IMR-90 (cell line): ENCODE results near the gene PBX4. TPM values are rescaled to one million over a fixed set of nuclear protein-coding genes. Genes with fewer than 3 reads are reported as not detected.

ENCODE experiments used
- ATAC-seq: fragments of 200-7000 bp; cut with Tn5 transposase; 2 replicates; pipeline ENCODE4 v1.9.1; 2020; ENCODE audit warnings: low read depth, mild to moderate bottlenecking, moderate library complexity
- BruUV-seq: library from RNA; stranded (reverse); fragments of 400-500 nt; replicated peaks from 2 replicates; lab custom pipeline; 2021; lab: Mats Ljungman, UMichigan
- CTCF ChIA-PET: fragments of 300-600 bp; formaldehyde crosslinking; extraction: SDS; loops from one replicate; lab custom pipeline; 2021; ENCODE audit warnings: antibody characterized with exemption; lab: Yijun Ruan, JAX
- POLR2A ChIA-PET: fragments of 300-600 bp; sonication (Branson Sonifier 250); formaldehyde crosslinking; loops from one replicate; lab custom pipeline; 2022; ENCODE audit warnings: antibody characterized with exemption; ENCODE audit not compliant: unreplicated experiment; lab: Charles Lee
- DNase-seq: peaks from one replicate; pipeline ENCODE4 v3.0.0; 2013
- H2AFZ ChIP-seq: replicated peaks from 2 replicates; pipeline ENCODE3; 2013; ENCODE audit warnings: low read length, mild to moderate bottlenecking; ENCODE audit not compliant: poor library complexity
- H2AK5ac ChIP-seq: 2 replicates; pipeline ENCODE4 v1.6.1; 2013; ENCODE audit warnings: low read depth, low read length, inconsistent platforms
- H2AK9ac ChIP-seq: replicated peaks from 2 replicates; pipeline ENCODE3; 2013; ENCODE audit warnings: mild to moderate bottlenecking, low read depth, low read length, moderate library complexity; ENCODE audit not compliant: poor library complexity
- H2BK120ac ChIP-seq: 2 replicates; pipeline ENCODE4 v1.6.1; 2013; ENCODE audit warnings: low read depth, low read length, inconsistent platforms
- H2BK15ac ChIP-seq: 3 replicates; pipeline ENCODE4 v1.6.1; 2013; ENCODE audit warnings: low read depth, low read length, inconsistent platforms
- H2BK20ac ChIP-seq: 2 replicates; pipeline ENCODE4 v1.6.1; 2013; ENCODE audit warnings: low read depth, mild to moderate bottlenecking, inconsistent platforms, low read length, moderate library complexity
- H2BK5ac ChIP-seq: 2 replicates; pipeline ENCODE4 v1.6.1; 2013; ENCODE audit warnings: mild to moderate bottlenecking, low read depth, low read length, inconsistent platforms; ENCODE audit not compliant: poor library complexity, severe bottlenecking
- H3K14ac ChIP-seq: replicated peaks from 2 replicates; pipeline ENCODE4 v1.6.1; 2013; ENCODE audit warnings: low read depth, low read length, inconsistent platforms
- H3K18ac ChIP-seq: 2 replicates; pipeline ENCODE4 v1.6.1; 2013; ENCODE audit warnings: low read depth, low read length, control low read depth
- H3K23ac ChIP-seq: 2 replicates; pipeline ENCODE4 v1.6.1; 2013; ENCODE audit warnings: low read depth, low read length, inconsistent platforms
- H3K27ac ChIP-seq: 2 replicates; pipeline ENCODE4 v1.5.1; 2013; ENCODE audit warnings: mild to moderate bottlenecking, control low read depth, low read length; ENCODE audit not compliant: insufficient read depth
- H3K27me3 ChIP-seq: 2 replicates; pipeline ENCODE4 v1.6.1; 2013; ENCODE audit warnings: low read length; ENCODE audit not compliant: control insufficient read depth, insufficient read depth
- H3K36me3 ChIP-seq: 2 replicates; pipeline ENCODE4 v1.6.1; 2013; ENCODE audit warnings: low read length, mixed read lengths; ENCODE audit not compliant: control insufficient read depth, insufficient read depth
- H3K4ac ChIP-seq: 2 replicates; pipeline ENCODE4 v1.6.1; 2013; ENCODE audit warnings: low read depth, low read length, inconsistent platforms
- H3K4me1 ChIP-seq: 2 replicates; pipeline ENCODE4 v1.6.1; 2013; ENCODE audit warnings: low read length, mixed read lengths; ENCODE audit not compliant: control insufficient read depth, insufficient read depth
- H3K4me2 ChIP-seq: 2 replicates; pipeline ENCODE4 v1.6.1; 2013; ENCODE audit warnings: low read depth, mild to moderate bottlenecking, control low read depth, low read length, moderate library complexity
- H3K4me3 ChIP-seq: 2 replicates; pipeline ENCODE4 v1.5.1; 2013; ENCODE audit warnings: low read depth, mild to moderate bottlenecking, control low read depth, low read length, moderate library complexity; ENCODE audit not compliant: insufficient read depth
- H3K56ac ChIP-seq: 2 replicates; pipeline ENCODE4 v1.6.1; 2013; ENCODE audit warnings: low read length, inconsistent platforms; ENCODE audit not compliant: insufficient read depth; ENCODE audit errors: extremely low read depth
- H3K79me1 ChIP-seq, 2 experiments: 2 replicates each; pipeline ENCODE4 v1.6.1; 2013; ENCODE audit warnings: low read length in 2 of 2, inconsistent platforms in 1 of 2, low read depth in 1 of 2
- H3K9ac ChIP-seq: 2 replicates; pipeline ENCODE4 v1.6.1; 2013; ENCODE audit warnings: low read depth, low read length, control low read depth
- H3K9me1 ChIP-seq: 2 replicates; pipeline ENCODE4 v1.6.1; 2013; ENCODE audit warnings: low read length, inconsistent platforms; ENCODE audit not compliant: insufficient read depth
- H3K9me3 ChIP-seq: 2 replicates; pipeline ENCODE4 v1.6.1; 2013; ENCODE audit warnings: low read length; ENCODE audit not compliant: control insufficient read depth, insufficient read depth
- H4K20me1 ChIP-seq: 2 replicates; pipeline ENCODE4 v1.6.1; 2013; ENCODE audit warnings: low read length, inconsistent platforms; ENCODE audit not compliant: insufficient read depth
- H4K5ac ChIP-seq: 2 replicates; pipeline ENCODE4 v1.6.1; 2013; ENCODE audit warnings: mild to moderate bottlenecking, low read depth, low read length, control low read depth
- H4K8ac ChIP-seq, 2 experiments: 2 replicates each; pipeline ENCODE4 v1.6.1; 2013; ENCODE audit warnings: low read depth in 2 of 2, low read length in 2 of 2, control low read depth in 1 of 2, inconsistent platforms in 1 of 2
- H4K91ac ChIP-seq: 2 replicates; pipeline ENCODE4 v1.6.1; 2013; ENCODE audit warnings: low read depth, low read length, inconsistent platforms; ENCODE audit not compliant: insufficient read depth
- BHLHE40 ChIP-seq: fragments of 150-350 bp; IDR thresholded peaks from 2 replicates; pipeline ENCODE4 v1.6.1; 2016; ENCODE audit warnings: mild to moderate bottlenecking, low read depth, low read length
- CEBPB ChIP-seq: IDR thresholded peaks from 2 replicates; pipeline ENCODE4 v1.6.1; 2012; ENCODE audit warnings: low read depth, low read length, improper control_type of control experiment
- CHD1 ChIP-seq: IDR thresholded peaks from 2 replicates; pipeline ENCODE4 v1.6.1; 2012; ENCODE audit warnings: low read depth, low read length, improper control_type of control experiment
- CTCF ChIP-seq: conservative IDR thresholded peaks from 2 replicates; pipeline ENCODE4 v1.5.1; 2012; ENCODE audit warnings: mild to moderate bottlenecking, low read depth, low read length, improper control_type of control experiment
- ELK1 ChIP-seq: fragments of 150-350 bp; IDR thresholded peaks from 2 replicates; pipeline ENCODE4 v1.6.1; 2016; ENCODE audit warnings: low read depth, mild to moderate bottlenecking, low read length, moderate library complexity, borderline replicate concordance
- FOS ChIP-seq: fragments of 150-350 bp; IDR thresholded peaks from 2 replicates; pipeline ENCODE4 v1.6.1; 2016; ENCODE audit warnings: low read depth, low read length
- MAFK ChIP-seq: IDR thresholded peaks from 2 replicates; pipeline ENCODE4 v1.6.1; 2012; ENCODE audit warnings: low read depth, low read length, improper control_type of control experiment
- MAZ ChIP-seq: IDR thresholded peaks from 2 replicates; pipeline ENCODE4 v1.6.1; 2012; ENCODE audit warnings: low read depth, mild to moderate bottlenecking, low read length, improper control_type of control experiment, moderate library complexity, borderline replicate concordance
- MXI1 ChIP-seq: IDR thresholded peaks from 2 replicates; pipeline ENCODE4 v1.6.1; 2012; ENCODE audit warnings: low read depth, mild to moderate bottlenecking, low read length, moderate library complexity, borderline replicate concordance
- NFE2L2 ChIP-seq: fragments of 150-350 bp; IDR thresholded peaks from 2 replicates; pipeline ENCODE4 v1.6.1; 2016; ENCODE audit warnings: low read depth, mild to moderate bottlenecking, low read length
- POLR2A ChIP-seq: IDR thresholded peaks from 2 replicates; pipeline ENCODE4 v1.6.1; 2012; ENCODE audit warnings: mild to moderate bottlenecking, low read depth, low read length
- RAD21 ChIP-seq: IDR thresholded peaks from 2 replicates; pipeline ENCODE4 v1.6.1; 2012; ENCODE audit warnings: low read length, improper control_type of control experiment
- RCOR1 ChIP-seq: IDR thresholded peaks from 2 replicates; pipeline ENCODE4 v1.6.1; 2012; ENCODE audit warnings: mild to moderate bottlenecking, low read length, improper control_type of control experiment; ENCODE audit not compliant: insufficient replicate concordance
- RFX5 ChIP-seq: IDR thresholded peaks from 2 replicates; pipeline ENCODE4 v1.8.0; 2012; ENCODE audit warnings: low read depth, mild to moderate bottlenecking, low read length, moderate library complexity
- SMC3 ChIP-seq: fragments of 150-350 bp; IDR thresholded peaks from 2 replicates; pipeline ENCODE4 v1.6.1; 2016; ENCODE audit warnings: low read depth, mild to moderate bottlenecking, antibody characterized with exemption, low read length, moderate library complexity
- WGBS, 2 experiments: methylation state at CpG; one replicate each; pipeline versions ENCODE4 v1.1.5 to v1.1.7; 2013; ENCODE audit warnings: missing lambda C conversion rate in 2 of 2; ENCODE audit not compliant: insufficient read length in 1 of 2; ENCODE audit errors: extremely low coverage in 2 of 2; 5-methylcytosine and 5-hydroxymethylcytosine counted together
- dilution Hi-C: fragments of 300-500 bp; cut with HindIII; formaldehyde crosslinking; loops from one replicate; pipeline ENCODE4 v1.14.3; 2018; ENCODE audit warnings: low sequenced_read_pairs; ENCODE audit not compliant: unreplicated experiment
- in situ Hi-C: fragments of 300-500 bp; cut with MboI; formaldehyde crosslinking; loops from 3 replicates; pipeline ENCODE4 v1.14.3; 2019; ENCODE audit warnings: low sequenced_read_pairs, inconsistent platforms, mixed read lengths
- intact Hi-C: fragments of 100-400 bp; cut with micrococcal nuclease; formaldehyde crosslinking; loops from 2 replicates; pipeline ENCODE4 v1.10.0; 2022
- polyA plus RNA-seq, 3 experiments: library from polyadenylated mRNA; depleted of rRNA; stranded (reverse); fragments of >200 nt; gene quantifications; 2 replicates each; pipeline ENCODE4 v1.2.3, GENCODE V29; 2012; ENCODE audit warnings: low replicate concordance in 1 of 3
- total RNA-seq: library from RNA; depleted of rRNA; stranded (reverse); fragments of >200 nt; gene quantifications from 2 replicates; pipeline ENCODE4 v1.2.3, GENCODE V29; 2012
- TF ChIP-seq, protein P1 (sequence below): fragments of 150-350 bp; IDR thresholded peaks from 2 replicates; pipeline ENCODE4 v1.6.1; 2017; ENCODE audit warnings: mild to moderate bottlenecking, antibody characterized with exemption, low read length, low read depth

PBX4 gene
- total and polyA plus RNA-seq, 2 of the 4 experiments (the other 2 are of a cell fraction), result 0.90 to 2.9 TPM

GRCh38 chr19:19623383-19623782 lies 4.9 kb upstream of the PBX4 start:
- Histone ChIP-seq H3K9me1 (peaks cover 3% of the 10 kb centered on the region; the same call in 1 of the 2 replicates), H3K27me3 (no peaks in the 10 kb centered on the region; the same call in 1 of the 2 replicates), H3K36me3 (no peaks in the 10 kb centered on the region), H3K23ac (no peak overlapping the region), H3K4ac (no peak overlapping the region), H3K18ac (no peak overlapping the region), H2BK15ac (no peak overlapping the region), H2BK20ac (no peak overlapping the region), H4K5ac (no peak overlapping the region), H2AFZ (no peak overlapping the region), H3K27ac (no peak overlapping the region), H3K4me3 (no peak overlapping the region), H3K14ac (no peak overlapping the region), H4K8ac (no peak overlapping the region), H3K79me1 (no peaks in the 10 kb centered on the region), H3K56ac (no peak overlapping the region), H2BK120ac (no peak overlapping the region), H2AK9ac (no peak overlapping the region), H3K9me3 (no peaks in the 10 kb centered on the region), H2AK5ac (no peak overlapping the region), H3K4me2 (no peak overlapping the region), H4K91ac (no peak overlapping the region), H2BK5ac (no peak overlapping the region), H4K20me1 (no peaks in the 10 kb centered on the region), H3K4me1 (no peaks in the 10 kb centered on the region), H3K9ac (no peak overlapping the region)
- in situ Hi-C loops, result no loop called here
- no CpG with 5 or more reads among the region's 5 CpGs for WGBS, 2 experiments
- no peak for ATAC-seq
- no TSS peak for BruUV-seq
- intact Hi-C loops, result no loop called here
- ChIA-PET POLR2A (no interaction called here), CTCF (interaction anchor here (1.1 kb wide), 1 partner anchor 69 kb away, joined by 3 read pairs; no protein-coding TSS in a partner anchor)
- TF ChIP-seq NFE2L2 (no peak), CTCF (no peak), BHLHE40 (no peak), RAD21 (no peak), FOS (no peak), MAZ (no peak), MXI1 (no peak), ELK1 (no peak), CEBPB (no peak), CHD1 (no peak), RFX5 (no peak), POLR2A (no peak), SMC3 (no peak), MAFK (no peak), RCOR1 (no peak)
- TF ChIP-seq, protein P1, sequence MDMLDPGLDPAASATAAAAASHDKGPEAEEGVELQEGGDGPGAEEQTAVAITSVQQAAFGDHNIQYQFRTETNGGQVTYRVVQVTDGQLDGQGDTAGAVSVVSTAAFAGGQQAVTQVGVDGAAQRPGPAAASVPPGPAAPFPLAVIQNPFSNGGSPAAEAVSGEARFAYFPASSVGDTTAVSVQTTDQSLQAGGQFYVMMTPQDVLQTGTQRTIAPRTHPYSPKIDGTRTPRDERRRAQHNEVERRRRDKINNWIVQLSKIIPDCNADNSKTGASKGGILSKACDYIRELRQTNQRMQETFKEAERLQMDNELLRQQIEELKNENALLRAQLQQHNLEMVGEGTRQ, result no peak
- DNase-seq, result no peak
- dilution Hi-C loops, result no loop called here
